ENCODE results near the gene PRR35.

DNA sequence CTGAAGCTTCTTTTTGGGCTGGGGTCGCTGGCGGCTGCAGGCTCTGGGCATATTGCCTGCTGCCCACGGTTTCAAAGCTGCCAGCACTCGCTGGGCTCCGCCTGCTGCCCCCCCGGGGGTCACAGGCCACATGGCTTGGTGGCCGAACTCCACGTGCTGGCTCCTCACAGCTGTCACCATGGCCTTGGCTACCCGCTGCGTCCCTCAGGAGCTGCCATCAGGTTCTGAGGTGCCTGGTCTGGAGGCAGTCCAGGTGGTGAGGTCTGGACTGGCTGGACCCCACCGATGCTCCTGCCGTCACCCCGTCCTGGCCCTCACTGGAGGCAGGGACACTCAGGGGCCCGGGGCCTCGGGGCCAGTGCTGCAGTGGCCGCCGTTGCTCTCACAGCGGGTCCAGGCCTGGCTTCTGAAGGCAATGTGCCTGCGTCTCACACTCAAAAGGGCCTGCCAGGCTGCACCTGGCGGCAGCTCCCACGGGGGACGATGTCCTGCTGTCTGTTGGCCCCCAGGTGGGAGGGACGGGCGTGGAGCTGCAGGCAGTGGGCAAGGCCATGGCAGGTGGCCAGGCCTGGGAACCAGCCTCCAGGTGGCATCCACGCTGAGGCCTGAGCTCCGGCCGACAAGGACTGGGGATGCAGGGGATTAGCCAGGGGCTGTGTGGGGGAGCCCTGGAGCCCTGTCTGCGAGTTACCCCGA lies 19.4 kb upstream of the PRR35 start:
- no peak for TF ChIP-seq EZH2 (IDR thresholded peaks at IDR 0.05; ENCODE audit: insufficient read depth, poor library complexity, severe bottlenecking)
- no peak for TF ChIP-seq EZH2phosphoT487 (IDR thresholded peaks at IDR 0.05; ENCODE audit: insufficient read depth, low read depth)
